NCI-H1694 treated with DMSO at 0.1 percent for 48 hours (cell line): ENCODE measurements around the gene GPR150.
A peak's percentile ranks its signal among the peaks of the same experiment; 100 is the strongest.

Experiments used
- DNase-seq: peaks from one replicate; lab custom pipeline; 2025; lab: John Stamatoyannopoulos, UW

The GPR150 gene

DNA sequence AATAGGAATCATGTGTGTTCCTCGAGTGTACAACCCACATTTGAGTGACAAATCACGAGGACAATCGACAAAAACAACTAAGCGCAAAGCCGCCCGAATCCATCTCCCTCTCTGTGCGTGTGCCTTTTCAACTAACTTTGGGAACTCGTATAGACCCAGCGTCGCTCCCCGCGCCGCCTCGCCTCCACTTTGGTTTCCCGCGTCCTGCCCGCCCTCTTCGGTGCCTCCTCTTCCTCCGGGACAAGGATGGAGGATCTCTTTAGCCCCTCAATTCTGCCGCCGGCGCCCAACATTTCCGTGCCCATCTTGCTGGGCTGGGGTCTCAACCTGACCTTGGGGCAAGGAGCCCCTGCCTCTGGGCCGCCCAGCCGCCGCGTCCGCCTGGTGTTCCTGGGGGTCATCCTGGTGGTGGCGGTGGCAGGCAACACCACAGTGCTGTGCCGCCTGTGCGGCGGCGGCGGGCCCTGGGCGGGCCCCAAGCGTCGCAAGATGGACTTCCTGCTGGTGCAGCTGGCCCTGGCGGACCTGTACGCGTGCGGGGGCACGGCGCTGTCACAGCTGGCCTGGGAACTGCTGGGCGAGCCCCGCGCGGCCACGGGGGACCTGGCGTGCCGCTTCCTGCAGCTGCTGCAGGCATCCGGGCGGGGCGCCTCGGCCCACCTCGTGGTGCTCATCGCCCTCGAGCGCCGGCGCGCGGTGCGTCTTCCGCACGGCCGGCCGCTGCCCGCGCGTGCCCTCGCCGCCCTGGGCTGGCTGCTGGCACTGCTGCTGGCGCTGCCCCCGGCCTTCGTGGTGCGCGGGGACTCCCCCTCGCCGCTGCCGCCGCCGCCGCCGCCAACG lies at the start of gene GPR150:
TSS of gene GPR150 (plus strand) at position 58 of the 840 bp plus-strand sequence. CDS start at position 247, 189 bp downstream.
- DNase-seq, result peak; percentile 8

DNA sequence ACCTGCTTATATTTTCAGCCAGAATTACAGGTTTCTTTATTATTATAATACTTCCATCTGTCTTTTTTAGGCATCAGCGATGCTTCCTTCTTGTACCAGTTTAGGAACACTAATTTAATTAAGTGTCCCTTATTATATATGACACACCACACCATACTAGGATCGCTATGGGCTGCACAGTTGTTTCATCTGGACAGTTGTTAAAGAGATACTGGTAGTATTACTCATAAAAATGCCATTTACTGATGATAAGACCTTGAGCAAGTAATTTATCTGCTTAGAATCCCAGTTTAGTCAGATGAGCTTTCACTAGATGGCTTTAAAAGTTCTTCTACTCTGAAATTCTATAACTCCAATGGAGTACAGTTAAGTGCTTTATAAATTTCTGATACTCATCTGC lies 47.9 kb upstream of the GPR150 start:
- no peak for DNase-seq

DNA sequence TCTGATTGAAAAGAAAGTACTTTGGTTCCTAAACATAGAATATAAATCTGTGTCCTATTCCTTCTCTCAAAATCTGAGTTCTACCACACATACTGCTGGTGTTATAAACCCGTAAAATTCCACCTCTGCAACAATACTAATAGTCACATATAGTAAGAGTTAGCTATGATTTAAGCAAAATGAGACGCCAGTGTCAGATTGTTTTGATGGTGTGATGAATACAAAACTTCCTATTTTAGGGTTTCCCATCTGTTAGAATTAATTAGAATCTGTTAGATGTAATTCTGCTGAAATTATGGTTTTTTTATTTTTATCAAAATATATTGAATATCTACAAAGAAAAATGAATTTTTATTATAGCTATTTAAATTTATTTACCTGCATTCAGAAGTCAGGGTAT lies 38.3 kb upstream of the GPR150 start:
- DNase-seq, result no peak

DNA sequence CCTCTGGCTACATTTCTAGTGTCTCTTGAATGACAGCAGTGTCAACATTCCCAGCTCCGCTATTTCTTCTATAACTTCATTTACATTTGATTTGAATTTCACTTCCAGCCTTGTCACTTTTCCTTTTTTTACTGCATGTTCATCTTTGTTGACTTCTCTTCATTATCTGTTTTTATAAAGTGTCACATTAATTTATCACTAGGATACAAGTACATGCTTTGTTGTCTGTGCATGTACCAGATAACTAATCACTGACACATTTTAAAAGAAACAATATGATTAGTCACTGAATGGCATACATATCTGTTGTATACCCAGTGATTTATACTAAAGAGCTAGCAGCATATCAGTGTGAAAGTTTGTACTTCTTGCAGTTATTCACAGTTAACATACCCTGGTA lies 35.9 kb upstream of the GPR150 start:
- DNase-seq, result no peak

DNA sequence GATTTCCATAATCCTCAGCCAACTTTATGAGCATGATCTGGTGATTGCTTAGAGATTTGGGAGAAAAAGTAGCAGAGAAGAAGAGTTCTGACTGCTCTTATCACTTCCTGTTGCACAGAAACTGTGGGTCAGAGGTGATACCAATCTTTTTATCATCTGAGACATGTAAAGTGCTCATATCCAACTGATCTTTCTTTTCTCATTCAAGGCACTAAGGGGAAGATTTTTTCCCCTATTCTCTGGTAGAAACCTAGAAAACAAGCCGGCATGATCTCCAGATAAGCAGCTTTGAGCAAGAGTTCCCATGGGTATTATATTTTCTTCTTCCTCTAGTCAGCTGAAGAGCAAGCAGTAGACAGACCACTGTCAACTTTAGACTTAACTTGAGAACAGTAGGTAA lies 29.0 kb upstream of the GPR150 start:
- no peak for DNase-seq

DNA sequence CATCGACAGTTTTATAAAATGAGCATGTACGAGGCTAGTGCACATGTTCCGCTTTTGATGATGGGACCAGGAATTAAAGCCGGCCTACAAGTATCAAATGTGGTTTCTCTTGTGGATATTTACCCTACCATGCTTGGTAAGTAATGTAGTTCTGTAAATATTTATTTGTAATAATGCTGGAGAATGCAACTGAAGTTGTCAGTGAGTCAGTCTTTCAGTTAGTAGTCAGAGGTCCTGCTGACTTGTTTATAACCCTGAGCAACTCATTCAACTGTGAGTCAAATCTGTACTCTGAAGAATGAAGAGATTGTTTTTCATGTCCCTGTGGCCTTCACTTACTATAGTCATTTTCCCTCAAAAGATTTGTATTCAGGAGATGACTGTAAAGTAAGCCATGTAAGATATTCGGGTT lies 28.4 kb upstream of the GPR150 start:
- DNase-seq, result no peak

DNA sequence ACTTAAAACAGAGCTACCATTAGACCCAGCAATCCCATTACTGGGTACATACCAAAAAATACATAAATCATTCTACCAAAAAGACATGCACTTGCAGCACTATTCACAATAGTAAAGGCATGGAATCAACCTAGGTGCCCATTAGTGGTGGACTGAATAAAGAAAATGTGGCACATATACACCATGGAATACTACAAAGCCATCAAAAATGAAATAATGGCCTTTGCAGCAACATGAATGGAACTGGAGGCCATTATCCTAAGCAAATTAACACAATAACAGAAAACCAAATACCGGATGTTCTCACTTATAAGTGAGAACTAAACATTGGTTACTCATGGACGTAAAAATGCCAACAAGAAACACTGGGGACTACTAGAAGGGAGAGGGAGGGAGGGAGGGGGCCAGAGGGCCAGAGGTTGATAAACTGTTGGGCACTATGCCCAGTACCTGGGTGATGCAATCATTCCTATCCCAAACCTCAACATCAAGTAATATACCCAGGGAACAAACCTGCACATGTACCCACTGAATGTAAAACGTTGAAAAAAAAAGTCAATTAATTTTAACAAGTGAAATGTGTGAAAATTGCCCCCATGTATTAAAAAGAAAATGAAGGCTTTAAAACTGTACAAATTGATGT lies 24.5 kb upstream of the GPR150 start:
- no peak for DNase-seq

DNA sequence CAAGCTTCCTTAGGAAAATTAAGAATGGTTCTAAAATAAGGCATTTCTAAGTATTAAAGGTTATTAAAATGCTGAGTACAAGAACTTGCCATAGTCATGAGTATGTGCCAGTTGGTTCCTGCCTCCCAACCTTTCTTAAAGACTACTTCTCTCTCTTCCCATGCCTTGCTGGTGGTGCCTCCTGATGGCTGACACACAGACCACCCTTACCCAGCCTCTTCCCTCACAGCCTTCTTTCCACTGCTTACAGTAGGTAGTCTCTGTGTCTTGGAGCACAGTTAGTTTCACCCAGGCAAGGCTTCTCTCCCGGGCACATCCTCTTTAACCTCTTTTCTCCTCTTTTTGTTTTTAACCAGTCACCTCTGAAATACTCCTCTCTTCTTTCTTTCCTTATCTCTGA lies 20.6 kb upstream of the GPR150 start:
- DNase-seq, result no peak

DNA sequence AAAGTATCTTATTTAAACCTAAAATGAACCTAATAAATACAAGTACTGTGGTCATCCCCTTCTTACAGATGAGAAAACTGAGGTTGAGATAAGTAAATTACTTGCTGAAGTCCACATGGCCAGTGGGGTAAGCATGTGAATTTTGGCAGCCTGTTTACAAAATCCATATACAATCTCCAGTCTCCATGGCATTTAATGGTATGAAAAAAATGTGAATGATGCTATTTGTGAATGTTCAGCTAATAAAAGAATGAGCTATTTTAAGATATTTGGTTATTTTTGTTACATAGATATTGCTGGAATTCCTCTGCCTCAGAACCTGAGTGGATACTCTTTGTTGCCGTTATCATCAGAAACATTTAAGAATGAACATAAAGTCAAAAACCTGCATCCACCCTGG lies 19.3 kb upstream of the GPR150 start:
- DNase-seq, result no peak

DNA sequence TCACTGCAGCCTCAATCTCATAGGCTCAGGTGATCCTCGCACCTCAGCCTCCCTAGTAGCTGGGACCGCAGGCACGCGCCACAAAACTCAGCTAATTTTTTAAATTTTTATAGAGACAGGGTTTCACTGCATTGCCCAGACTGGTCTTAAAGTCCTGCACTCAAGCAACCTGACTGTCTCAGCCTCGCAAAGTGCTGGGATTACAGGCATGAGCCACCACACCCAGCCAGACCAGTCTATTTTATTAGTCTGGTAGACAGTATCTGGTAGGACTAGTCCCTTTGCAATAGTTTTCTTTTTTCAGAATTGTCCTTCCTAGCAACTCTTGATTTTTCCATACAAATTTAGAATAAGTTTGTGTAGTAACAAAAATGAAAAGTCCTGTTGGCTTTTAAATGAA lies 14.1 kb upstream of the GPR150 start:
- DNase-seq, result no peak

DNA sequence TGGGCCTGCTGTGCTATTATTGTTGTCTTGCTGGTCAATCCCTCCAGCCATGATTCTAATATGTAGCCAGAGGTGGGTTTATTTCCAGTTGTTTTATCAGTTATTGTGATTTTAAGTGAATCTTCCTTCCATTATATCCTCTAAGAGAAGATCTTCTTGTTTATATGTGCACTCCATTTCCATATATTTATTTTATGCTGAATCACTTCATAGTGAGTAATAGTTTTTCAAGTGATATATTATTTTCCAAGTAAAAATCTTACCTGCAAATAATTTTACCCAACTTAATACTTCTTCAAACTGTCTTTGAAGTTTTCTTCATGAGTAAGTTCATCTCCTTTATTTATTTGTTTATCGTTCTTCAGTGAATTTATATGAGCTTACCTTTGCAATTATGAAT lies 13.5 kb upstream of the GPR150 start:
- no peak for DNase-seq

DNA sequence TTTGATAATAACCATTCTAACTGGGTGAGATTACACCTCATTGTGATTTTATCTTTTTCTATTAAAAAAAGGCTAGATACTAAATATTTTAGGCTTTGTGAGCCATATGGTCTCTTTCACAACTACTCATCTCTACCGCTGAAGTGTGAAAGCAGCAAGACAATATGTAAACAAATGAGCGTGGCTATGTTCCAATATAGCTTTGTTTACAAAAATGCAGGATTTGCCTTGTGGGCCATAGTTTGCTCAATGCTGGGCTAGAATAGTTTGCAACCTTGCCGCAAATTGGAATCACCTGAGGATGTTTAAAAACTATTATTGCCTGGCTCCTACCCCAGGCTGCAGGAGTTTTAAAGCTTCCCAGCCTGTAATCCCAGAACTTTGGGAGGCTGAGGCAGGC lies 10.2 kb upstream of the GPR150 start:
- DNase-seq, result peak; percentile 66

DNA sequence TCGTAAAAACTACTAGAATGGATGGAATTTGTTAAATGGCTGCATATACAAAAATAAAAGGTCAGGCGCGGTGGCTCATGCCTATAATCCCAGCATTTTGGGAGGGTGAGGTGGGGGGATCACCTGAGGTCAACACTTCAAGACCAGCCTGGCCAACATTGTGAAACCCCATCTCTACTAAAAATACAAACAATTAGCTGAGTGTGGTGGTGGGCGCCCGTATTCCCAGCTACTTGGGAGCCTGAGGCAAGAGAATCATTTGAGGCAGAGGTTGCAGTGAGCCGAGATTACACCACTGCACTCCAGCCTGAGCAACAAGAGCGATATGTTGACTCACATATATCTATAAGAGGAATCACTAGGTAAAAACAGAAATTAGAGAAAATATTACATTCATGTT lies 9.3 kb upstream of the GPR150 start:
- DNase-seq, result no peak

DNA sequence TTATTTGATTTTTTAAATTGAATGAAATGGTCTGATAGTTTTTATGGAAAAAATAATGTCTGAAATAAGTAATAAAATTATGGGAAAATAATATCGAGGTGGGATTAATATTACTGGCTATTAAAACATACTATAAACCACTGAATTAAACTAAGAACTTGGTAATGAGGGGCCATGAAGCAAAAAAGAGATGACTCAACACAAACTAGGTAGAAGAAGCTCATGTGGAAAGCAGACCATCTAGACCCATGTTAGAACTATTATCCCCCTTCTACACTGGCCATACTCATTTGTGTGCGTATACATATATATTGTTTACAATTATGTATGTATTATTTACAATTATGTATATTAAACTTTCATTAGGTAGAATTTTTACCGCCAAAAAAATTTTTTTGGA lies 8.5 kb upstream of the GPR150 start:
- no peak for DNase-seq

DNA sequence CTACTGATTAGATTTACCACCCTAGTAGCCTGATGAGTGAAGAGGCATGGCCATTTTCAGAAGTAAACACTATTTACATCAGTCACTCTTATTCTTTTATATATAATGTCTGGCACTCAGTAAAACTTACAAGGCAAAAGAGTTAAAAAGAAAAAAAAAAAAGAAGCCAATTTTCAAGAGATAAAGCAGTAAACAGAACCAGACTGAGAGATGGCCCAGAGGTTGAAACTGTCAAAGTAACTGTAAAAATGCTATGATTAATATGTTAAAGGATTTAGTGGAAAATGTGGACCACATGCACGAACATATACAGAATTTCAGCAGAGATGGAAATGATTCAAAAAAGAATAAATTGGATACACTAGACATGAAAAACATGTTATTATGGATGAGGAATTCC lies 6.4 kb upstream of the GPR150 start:
- DNase-seq, result no peak

DNA sequence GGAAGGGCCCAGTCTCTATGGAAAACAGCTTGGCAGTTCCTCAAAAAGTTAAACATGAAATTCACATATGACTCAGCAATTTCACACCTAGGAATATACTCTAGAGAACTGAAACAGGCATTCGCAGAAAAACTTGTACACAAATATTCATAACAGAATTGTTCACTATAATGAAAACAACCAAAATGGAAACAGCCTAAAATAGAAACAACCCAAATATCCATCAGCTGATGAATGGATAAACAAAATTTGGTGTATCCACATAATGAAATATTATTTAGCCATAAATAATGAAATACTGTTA lies 4.8 kb upstream of the GPR150 start:
- DNase-seq, result no peak

DNA sequence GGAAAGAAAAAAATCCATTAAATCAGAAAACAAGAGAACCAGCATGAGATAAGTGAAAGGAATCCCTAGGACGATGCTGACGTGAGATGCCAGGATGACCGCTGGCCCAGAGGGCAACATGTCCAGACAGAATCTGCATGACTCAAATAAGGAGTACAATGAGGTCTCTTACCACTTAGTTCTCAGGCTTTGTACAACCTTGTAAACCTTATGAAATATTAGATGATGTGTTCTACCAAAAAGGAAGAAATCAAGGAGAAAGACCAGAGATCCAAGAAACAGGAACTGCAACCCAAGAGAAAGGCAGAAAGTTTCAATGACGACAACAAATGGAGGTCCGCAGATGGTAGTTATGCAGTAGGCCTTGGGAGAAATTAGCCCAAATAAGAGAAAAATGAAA lies 2.8 kb upstream of the GPR150 start:
- DNase-seq, result no peak

DNA sequence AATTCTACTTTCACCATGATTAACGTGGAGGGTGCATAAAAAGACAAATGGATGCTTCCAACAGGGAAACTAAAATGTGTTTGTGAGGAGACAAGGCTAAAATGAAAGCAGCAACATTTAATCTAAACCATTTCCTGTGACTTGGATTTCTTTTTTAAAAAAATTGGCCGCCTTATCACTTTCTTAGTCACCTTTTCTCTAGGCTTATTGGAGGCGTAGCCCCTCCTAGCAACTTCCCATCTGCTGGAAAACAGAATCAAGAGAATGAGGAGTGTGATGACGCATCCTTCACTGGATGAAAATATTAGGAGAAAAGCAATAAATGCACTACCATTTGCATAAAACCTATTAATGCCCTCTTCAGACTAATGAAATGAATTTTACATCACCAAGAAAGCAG lies 791 bp upstream of the GPR150 start:
- DNase-seq, result no peak

DNA sequence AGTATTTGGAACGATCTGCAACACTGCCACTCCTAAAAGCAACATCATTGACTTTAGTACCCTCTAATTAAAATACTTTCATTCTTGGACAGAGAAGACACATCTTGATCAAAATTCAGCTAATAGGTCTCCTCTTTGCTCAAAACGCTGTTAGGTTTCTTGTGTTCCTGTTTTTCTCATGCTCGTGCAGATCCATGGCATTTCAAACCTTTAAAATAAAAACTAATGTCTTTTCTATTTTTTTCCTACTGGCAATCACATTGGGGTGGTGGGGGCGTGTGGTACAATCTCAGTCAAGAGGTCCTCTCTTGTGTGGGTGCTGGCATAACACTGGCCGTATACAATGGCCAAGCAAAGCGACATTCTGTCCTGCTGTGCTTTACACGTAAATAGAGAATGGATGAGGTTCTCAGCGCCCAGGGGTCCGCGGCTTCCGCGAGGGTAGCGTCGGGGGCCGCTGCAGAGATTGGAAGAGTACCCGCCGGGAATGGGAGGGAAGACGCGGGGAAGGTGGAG lies 315 bp upstream of the GPR150 start:
- no peak for DNase-seq

DNA sequence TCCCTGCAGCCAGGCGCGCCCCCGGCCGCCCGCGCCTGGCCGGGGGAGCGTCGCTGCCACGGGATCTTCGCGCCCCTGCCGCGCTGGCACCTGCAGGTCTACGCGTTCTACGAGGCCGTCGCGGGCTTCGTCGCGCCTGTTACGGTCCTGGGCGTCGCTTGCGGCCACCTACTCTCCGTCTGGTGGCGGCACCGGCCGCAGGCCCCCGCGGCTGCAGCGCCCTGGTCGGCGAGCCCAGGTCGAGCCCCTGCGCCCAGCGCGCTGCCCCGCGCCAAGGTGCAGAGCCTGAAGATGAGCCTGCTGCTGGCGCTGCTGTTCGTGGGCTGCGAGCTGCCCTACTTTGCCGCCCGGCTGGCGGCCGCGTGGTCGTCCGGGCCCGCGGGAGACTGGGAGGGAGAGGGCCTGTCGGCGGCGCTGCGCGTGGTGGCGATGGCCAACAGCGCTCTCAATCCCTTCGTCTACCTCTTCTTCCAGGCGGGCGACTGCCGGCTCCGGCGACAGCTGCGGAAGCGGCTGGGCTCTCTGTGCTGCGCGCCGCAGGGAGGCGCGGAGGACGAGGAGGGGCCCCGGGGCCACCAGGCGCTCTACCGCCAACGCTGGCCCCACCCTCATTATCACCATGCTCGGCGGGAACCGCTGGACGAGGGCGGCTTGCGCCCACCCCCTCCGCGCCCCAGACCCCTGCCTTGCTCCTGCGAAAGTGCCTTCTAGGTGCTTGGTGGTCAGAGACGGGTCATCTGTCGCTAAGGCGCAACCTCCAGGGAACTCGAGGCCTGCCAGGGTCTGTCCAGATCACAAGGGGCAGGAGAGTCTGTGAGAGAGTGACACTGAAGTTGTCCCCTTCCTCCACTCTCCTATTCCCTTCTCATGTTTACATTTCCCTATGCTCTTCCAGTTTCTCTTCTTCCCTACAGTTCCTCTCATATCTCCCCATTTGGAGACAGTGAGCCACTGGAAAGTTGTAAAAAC lies 1.3 kb downstream of the GPR150 start:
- DNase-seq, result no peak

DNA sequence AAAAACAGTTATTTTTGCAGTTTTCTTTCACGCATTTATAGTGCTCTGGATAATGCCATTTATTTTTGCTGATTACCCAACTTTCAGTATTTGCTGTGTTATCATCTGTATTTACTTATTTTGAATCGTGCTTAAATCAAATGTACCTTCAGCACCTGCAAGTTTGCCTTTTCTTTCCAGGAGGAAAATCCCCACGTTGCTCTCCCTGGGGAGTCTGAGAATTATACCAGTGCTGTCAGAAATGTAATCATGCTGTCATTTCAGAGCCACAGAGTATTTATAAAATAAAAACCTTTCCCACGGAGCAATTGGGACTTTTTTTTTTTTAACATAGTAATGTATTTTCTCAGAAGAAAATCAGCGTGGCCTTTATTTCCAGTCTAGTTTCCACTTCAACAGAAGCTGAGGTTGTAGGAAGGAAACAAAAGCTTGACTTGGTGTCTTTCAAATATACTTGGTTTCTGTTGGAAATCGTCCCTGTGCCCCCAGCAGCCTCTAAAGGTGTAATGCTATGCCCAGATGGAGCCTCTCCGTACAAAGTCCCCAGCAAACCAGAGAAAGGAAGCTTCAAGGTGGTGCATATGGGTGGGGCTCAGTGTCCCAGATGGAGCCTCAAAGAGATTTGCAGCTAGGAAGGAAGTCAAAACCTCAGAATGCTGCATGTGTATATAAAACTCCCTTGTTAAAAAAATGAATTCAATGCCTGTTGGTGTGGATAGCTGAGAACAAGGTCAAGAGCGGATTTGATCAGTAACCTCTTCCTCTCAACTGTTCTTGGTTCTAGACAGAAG lies 2.1 kb downstream of the GPR150 start:
- no peak for DNase-seq

DNA sequence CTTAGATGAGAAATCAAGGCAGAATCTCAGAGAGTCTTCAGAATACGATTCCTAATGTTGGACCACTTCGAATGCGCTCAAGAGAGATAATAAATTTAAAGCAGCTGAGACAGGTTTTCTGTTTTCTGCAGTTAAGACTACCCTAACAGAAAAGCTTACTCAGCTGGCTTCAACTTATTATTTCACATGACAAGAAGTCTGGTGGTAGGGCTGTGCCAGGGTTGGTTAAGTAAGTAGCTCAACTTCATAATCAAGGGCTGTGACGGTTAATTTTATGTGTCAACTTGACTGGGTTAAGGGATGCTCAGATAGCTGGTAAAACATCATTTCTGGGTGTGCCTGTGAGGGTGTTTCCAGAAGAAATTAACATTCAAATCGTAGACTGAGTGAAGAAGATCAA lies 3.8 kb downstream of the GPR150 start:
- no peak for DNase-seq
